Heart left ventricle (tissue), 16 donors: Measurements from ENCODE around the gene C1QA. TPM values are rescaled to one million over a fixed set of nuclear protein-coding genes. Genes with fewer than 3 reads are reported as not detected.

Source experiments
- ATAC-seq, 4 donors: fragments of 200-7000 bp; cut with Tn5 transposase; one replicate each; pipeline ENCODE4 v1.9.1; 2020 to 2022; ENCODE audit warnings: moderate library complexity in 4 of 4, mild to moderate bottlenecking in 3 of 4, moderate number of reproducible peaks in 1 of 4
- DNase-seq, 5 donors: peaks; one replicate each; pipeline ENCODE4 v3.0.0-alpha.2; 2020
- H3K27ac ChIP-seq, 12 donors: fragments of 200-600 bp; sonication (generic) in 4 of 12; one replicate each; pipeline versions ENCODE4 v1.5.0 to v1.8.0; 2016 to 2022; ENCODE audit warnings: mild to moderate bottlenecking in 2 of 12
- H3K27me3 ChIP-seq, 9 donors: fragments of 200-600 bp; sonication (generic) in 2 of 9; one replicate each; pipeline versions ENCODE4 v1.5.1 to v1.8.0; 2016 to 2022; ENCODE audit warnings: mild to moderate bottlenecking in 3 of 9
- H3K36me3 ChIP-seq, 9 donors: fragments of 200-600 bp; sonication (generic) in 2 of 9; one replicate each; pipeline versions ENCODE4 v1.5.0 to v1.8.0; 2018 to 2022; ENCODE audit warnings: mild to moderate bottlenecking in 2 of 9
- H3K4me1 ChIP-seq, 12 donors: fragments of 200-600 bp; sonication (generic) in 4 of 12; one replicate each; pipeline versions ENCODE4 v1.5.0 to v1.8.0; 2016 to 2022; ENCODE audit warnings: mild to moderate bottlenecking in 3 of 12
- H3K4me3 ChIP-seq, 12 donors: fragments of 200-600 bp; sonication (generic) in 4 of 12; one replicate each; pipeline versions ENCODE4 v1.5.0 to v1.8.0; 2017 to 2022; ENCODE audit warnings: mild to moderate bottlenecking in 9 of 12, moderate library complexity in 4 of 12
- H3K9me3 ChIP-seq, 12 donors: fragments of 200-600 bp; sonication (generic) in 4 of 12; one replicate each; pipeline versions ENCODE4 v1.5.0 to v1.8.0; 2016 to 2022; ENCODE audit warnings: mild to moderate bottlenecking in 1 of 12
- POLR2A ChIP-seq, 2 donors: fragments of 450-650 bp; IDR thresholded peaks; one replicate each; pipeline ENCODE4 v1.6.1; 2017; ENCODE audit warnings: antibody characterized with exemption in 2 of 2, mild to moderate bottlenecking in 2 of 2, moderate library complexity in 2 of 2
- WGBS, 4 donors: extraction: QIAGEN DNeasy Blood & Tissue Kit in 2 of 4; methylation state at CpG; one replicate each; pipeline versions ENCODE4 v1.1.5 to v1.1.7; 2013 to 2018; 5-methylcytosine and 5-hydroxymethylcytosine counted together
- intact Hi-C, 10 donors: fragments of 100-400 bp; cut with DNase I; formaldehyde crosslinking; loops; one replicate each; pipeline versions ENCODE4 v1.11.1 to v1.14.2; 2022
- polyA plus RNA-seq, 2 donors: library from polyadenylated mRNA; stranded (reverse); fragments of 200-250 nt; gene quantifications; one replicate each; pipeline ENCODE4 v1.2.3, GENCODE V29; 2013
- total RNA-seq, 9 donors: library from RNA; depleted of rRNA in 2 of 9; stranded (reverse); fragments of >200 nt in 2 of 9; fragmentation: NEBNext Ultra II Directional in 3 of 9; extraction: Animal tissue kit (Norgen Biotek cat#: 25700) in 3 of 9; gene quantifications; one replicate each; pipeline versions ENCODE4 v1.1.0 to v1.2.4, GENCODE V29; 2016 to 2023
- TF ChIP-seq, protein P1 (sequence below), 12 donors: fragments of 200-600 bp; sonication (generic) in 4 of 12; IDR thresholded peaks; one replicate each; pipeline versions ENCODE4 v1.5.0 to v1.8.0; 2018 to 2022; ENCODE audit warnings: antibody characterized with exemption in 12 of 12, mild to moderate bottlenecking in 5 of 12
- donor health status: ischemic (EF 13 %, LVEDD 7.1; RV severe dilation, severe dysfunction).
- donor health status: healthy with polysubstance abuse.
- donor health status: DM: no; HTN: yes; CAD: no.
- donor health status: DM: no; HTN: no; CAD: no.
- donor health status: ischemic (EF 25% LVEDD 6.9; RV normal size, moderate dysfunction).
- donor health status: ischemic (EF 25% LVEDD 5.7; RV mildly dilated, moderate dysfunction).
- donor health status: healthy.
- donor health status: DM: yes; HTN: yes; CAD: no.
- donor health status: ischemic (EF 35%, LVEDD 5.7; RV mildly dilated, moderate dysfunction).
- donor health status: nonischemic (EF 11% LVEDD 7.7; RV severe dilation, severe dysfunction).
- donor health status: DM: yes; HTN: yes; CAD: no.
- donor health status: PGD.
- donor health status: ischemic (EF 29% LVEDD 5.4; RV normal size, mild dysfunction).
- donor health status: nonischemic (EF 23%, LVEDD 6.1; RV moderate dilation, normal function).

Gene C1QA
- total and polyA plus RNA-seq, 11 donors, result 24.8 to 675 (median 46.6) TPM

DNA sequence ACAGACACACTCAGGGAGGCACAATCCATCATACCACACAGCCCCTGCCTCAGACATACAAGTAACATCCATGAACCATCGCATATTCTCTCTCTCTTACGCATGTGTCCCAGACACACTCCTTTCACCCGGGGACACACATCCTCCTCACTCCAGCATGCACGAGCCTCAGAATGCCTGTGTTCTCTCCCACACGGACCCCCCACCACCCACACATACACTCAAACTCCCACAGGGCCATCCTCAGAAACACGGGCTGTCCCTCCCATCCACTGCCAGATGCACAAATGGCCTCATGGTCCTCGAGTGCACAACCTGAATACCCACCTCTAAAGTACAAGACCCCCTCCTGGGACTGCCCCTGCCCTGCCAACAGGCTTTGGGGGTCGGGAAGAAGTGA, 4.8 kb downstream of the C1QA start:
- no peak for TF ChIP-seq POLR2A (IDR thresholded peaks at IDR 0.05)
- TF ChIP-seq, protein P1, sequence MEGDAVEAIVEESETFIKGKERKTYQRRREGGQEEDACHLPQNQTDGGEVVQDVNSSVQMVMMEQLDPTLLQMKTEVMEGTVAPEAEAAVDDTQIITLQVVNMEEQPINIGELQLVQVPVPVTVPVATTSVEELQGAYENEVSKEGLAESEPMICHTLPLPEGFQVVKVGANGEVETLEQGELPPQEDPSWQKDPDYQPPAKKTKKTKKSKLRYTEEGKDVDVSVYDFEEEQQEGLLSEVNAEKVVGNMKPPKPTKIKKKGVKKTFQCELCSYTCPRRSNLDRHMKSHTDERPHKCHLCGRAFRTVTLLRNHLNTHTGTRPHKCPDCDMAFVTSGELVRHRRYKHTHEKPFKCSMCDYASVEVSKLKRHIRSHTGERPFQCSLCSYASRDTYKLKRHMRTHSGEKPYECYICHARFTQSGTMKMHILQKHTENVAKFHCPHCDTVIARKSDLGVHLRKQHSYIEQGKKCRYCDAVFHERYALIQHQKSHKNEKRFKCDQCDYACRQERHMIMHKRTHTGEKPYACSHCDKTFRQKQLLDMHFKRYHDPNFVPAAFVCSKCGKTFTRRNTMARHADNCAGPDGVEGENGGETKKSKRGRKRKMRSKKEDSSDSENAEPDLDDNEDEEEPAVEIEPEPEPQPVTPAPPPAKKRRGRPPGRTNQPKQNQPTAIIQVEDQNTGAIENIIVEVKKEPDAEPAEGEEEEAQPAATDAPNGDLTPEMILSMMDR (IDR thresholded peaks at IDR 0.05), result no peak
- 58 to 70% (median 65%) methylated on average over 8 of the region's 8 CpGs for WGBS, 4 donors
- Histone ChIP-seq H3K4me1 (peaks cover 0 to 15% (median 0%) of the 10 kb centered on the region in 12 donors), H3K4me3 (no peak overlapping the region), H3K9me3 (no peaks in the 10 kb centered on the region), H3K27me3 (peaks cover 0 to 26% (median 0%) of the 10 kb centered on the region in 9 donors), H3K36me3 (no peaks in the 10 kb centered on the region), H3K27ac (peak overlapping the region in 1 of 12 donors; percentile 75)
- intact Hi-C loops, result loop anchor here in 9 of 10 donors (5.0 to 10.0 kb wide), 4 partner anchors 114 to 536 kb away; no protein-coding TSS in a partner anchor
- ATAC-seq (no peak), DNase-seq (no peak)

- WGBS, 4 donors, result 10 to 16% (median 10%) methylated on average over 17 to 18 of the region's 18 CpGs
- ATAC-seq (peak; percentile 59 to 88 (median 81)), DNase-seq (peak; percentile 77 to 93 (median 85))
- intact Hi-C loops, result loop anchor here (1.0 to 10.0 kb wide), 8 partner anchors 113 to 537 kb away; no protein-coding TSS in a partner anchor
- Histone ChIP-seq H3K9me3 (no peaks in the 10 kb centered on the region), H3K27ac (peak overlapping the region in 2 of 12 donors; percentile 9 to 75), H3K36me3 (no peaks in the 10 kb centered on the region), H3K4me1 (peaks cover 0 to 20% (median 0%) of the 10 kb centered on the region in 12 donors), H3K4me3 (no peak overlapping the region), H3K27me3 (peaks cover 0 to 26% (median 0%) of the 10 kb centered on the region in 9 donors)
- TF ChIP-seq, protein P1 (IDR thresholded peaks at IDR 0.05), result peak; percentile 79 to 96 (median 90)
- TF ChIP-seq POLR2A (IDR thresholded peaks at IDR 0.05), result no peak
Observed at GRCh38 chr1:22641906-22642636, 5.6 kb downstream of the C1QA start.

DNA sequence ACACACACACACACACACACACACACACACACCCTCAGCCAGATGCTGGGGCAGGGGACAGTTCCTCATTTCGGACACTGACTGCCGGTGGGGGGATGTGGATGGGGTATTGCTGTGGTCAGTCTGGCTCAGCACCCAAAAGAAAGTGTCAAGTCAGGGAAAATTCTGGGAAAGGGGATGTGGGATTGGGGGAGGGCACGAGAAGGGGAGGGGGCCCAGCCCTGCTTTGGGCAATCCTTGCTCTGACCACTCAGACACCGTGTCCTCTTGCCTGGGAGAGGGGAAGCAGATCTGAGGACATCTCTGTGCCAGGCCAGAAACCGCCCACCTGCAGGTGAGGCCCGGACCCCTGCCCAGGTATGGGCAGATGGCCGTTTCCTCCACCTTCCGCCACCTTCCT, 7.0 kb downstream of the C1QA start, which contains the start of gene C1QC:
Gene C1QC (plus strand): TSS at position 253 of the 400 bp plus-strand sequence. CDS start 391 bp downstream, outside the sequence.
- intact Hi-C loops, result loop anchor here in 9 of 10 donors (2.0 to 10.0 kb wide), 7 partner anchors 115 to 539 kb away; no protein-coding TSS in a partner anchor
- H3K27me3 ChIP-seq, result peaks cover 0 to 17% (median 0%) of the 10 kb centered on the region in 9 donors

More for the DNA sequence above, 7.0 kb downstream of the C1QA start, which contains the start of gene C1QC:
- peak; percentile 52 to 67 (median 54) for ATAC-seq
- no peaks in the 10 kb centered on the region for H3K9me3 ChIP-seq
- DNase-seq, result peak; percentile 46 to 79 (median 61)
- H3K27ac ChIP-seq, result peak within 1 kb of the TSS in 7 of 12 donors; percentile 10 to 81 (median 38)
- TF ChIP-seq POLR2A (IDR thresholded peaks at IDR 0.05), result no peak
- TF ChIP-seq, protein P1 (IDR thresholded peaks at IDR 0.05), result no peak
- H3K36me3 ChIP-seq, result peaks cover 0 to 4% (median 0%) of the 10 kb centered on the region in 9 donors
- 69 to 78% (median 75%) methylated on average over 8 of the region's 8 CpGs for WGBS, 4 donors
- H3K4me1 ChIP-seq, result peaks cover 0 to 20% (median 0%) of the 10 kb centered on the region in 12 donors
- peak within 1 kb of the TSS in 9 of 12 donors; percentile 19 to 61 (median 38) for H3K4me3 ChIP-seq
